ENCODE data around the gene FARS2.

Gene FARS2

DNA sequence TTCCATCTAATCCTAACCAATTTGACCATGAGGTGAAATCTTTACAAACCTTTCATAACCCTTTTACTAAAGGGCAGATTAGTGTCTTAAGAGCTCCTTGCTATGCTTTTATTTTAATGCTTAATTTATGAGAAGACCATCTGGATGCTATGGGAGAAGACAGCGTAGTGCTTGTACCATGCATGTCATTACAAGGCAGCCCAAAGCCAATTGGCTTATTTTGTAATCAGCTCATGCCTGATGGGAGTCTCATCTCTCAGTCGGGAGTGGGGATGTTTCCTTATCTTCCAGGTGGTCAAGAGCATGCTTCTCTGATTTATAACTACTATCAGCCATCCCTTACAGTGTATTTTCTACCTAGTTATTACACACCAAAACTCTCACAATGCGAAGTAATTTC lies 304.7 kb downstream of the FARS2 start:
- Histone ChIP-seq H3K9ac (ENCODE audit: low read depth, low read length) (no peak overlapping the region), H3K36me3 (ENCODE audit: insufficient read depth, low read length) (no peaks in the 10 kb centered on the region), H3K27me3 (ENCODE audit: insufficient read depth, low read length, poor library complexity) (no peaks in the 10 kb centered on the region), H3K27ac (ENCODE audit: low read length) (no peak overlapping the region), H2AFZ (ENCODE audit: low read depth, low read length) (no peak overlapping the region), H3K4me2 (ENCODE audit: insufficient read depth, low read length) (no peak overlapping the region), H3K4me3 (ENCODE audit: low read depth in 1 of 2, low read length in 2 of 2) (no peak overlapping the region), H3K79me2 (ENCODE audit: insufficient read depth, low read length) (no peaks in the 10 kb centered on the region), H4K20me1 (ENCODE audit: insufficient read depth, low read length) (no peaks in the 10 kb centered on the region), H3K4me1 (ENCODE audit: insufficient read depth, low read length) (no peaks in the 10 kb centered on the region), H3K9me3 (ENCODE audit: insufficient read depth, low read length, severe bottlenecking) (no peaks in the 10 kb centered on the region)
- ATAC-seq (ENCODE audit: insufficient read depth, low read depth): no peak
- no peak for TF ChIP-seq EZH2 (IDR thresholded peaks at IDR 0.05; ENCODE audit: borderline replicate concordance, low read depth, low read length, severe bottlenecking)
- TF ChIP-seq, protein P1, sequence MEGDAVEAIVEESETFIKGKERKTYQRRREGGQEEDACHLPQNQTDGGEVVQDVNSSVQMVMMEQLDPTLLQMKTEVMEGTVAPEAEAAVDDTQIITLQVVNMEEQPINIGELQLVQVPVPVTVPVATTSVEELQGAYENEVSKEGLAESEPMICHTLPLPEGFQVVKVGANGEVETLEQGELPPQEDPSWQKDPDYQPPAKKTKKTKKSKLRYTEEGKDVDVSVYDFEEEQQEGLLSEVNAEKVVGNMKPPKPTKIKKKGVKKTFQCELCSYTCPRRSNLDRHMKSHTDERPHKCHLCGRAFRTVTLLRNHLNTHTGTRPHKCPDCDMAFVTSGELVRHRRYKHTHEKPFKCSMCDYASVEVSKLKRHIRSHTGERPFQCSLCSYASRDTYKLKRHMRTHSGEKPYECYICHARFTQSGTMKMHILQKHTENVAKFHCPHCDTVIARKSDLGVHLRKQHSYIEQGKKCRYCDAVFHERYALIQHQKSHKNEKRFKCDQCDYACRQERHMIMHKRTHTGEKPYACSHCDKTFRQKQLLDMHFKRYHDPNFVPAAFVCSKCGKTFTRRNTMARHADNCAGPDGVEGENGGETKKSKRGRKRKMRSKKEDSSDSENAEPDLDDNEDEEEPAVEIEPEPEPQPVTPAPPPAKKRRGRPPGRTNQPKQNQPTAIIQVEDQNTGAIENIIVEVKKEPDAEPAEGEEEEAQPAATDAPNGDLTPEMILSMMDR (IDR thresholded peaks at IDR 0.05; ENCODE audit: borderline replicate concordance, extremely low read depth, low read length, poor library complexity, severe bottlenecking): no peak
- DNase-seq: no peak

- Histone ChIP-seq H3K9me3 (ENCODE audit: insufficient read depth, low read length, severe bottlenecking) (no peaks in the 10 kb centered on the region), H4K20me1 (ENCODE audit: insufficient read depth, low read length) (no peaks in the 10 kb centered on the region), H2AFZ (ENCODE audit: low read depth, low read length) (no peak overlapping the region), H3K4me3 (ENCODE audit: low read depth in 1 of 2, low read length in 2 of 2) (no peak overlapping the region), H3K4me2 (ENCODE audit: insufficient read depth, low read length) (no peak overlapping the region), H3K27ac (ENCODE audit: low read length) (no peak overlapping the region), H3K9ac (ENCODE audit: low read depth, low read length) (no peak overlapping the region), H3K36me3 (ENCODE audit: insufficient read depth, low read length) (no peaks in the 10 kb centered on the region), H3K27me3 (ENCODE audit: insufficient read depth, low read length, poor library complexity) (no peaks in the 10 kb centered on the region), H3K4me1 (ENCODE audit: insufficient read depth, low read length) (no peaks in the 10 kb centered on the region), H3K79me2 (ENCODE audit: insufficient read depth, low read length) (no peaks in the 10 kb centered on the region)
- no peak for ATAC-seq (ENCODE audit: insufficient read depth, low read depth)
- no peak for DNase-seq
- TF ChIP-seq, protein P1 (IDR thresholded peaks at IDR 0.05; ENCODE audit: borderline replicate concordance, extremely low read depth, low read length, poor library complexity, severe bottlenecking): no peak
- TF ChIP-seq EZH2 (IDR thresholded peaks at IDR 0.05; ENCODE audit: borderline replicate concordance, low read depth, low read length, severe bottlenecking): no peak
These were observed 305.4 kb downstream of the FARS2 start for GRCh38 chr6:5566718-5567117.

DNA sequence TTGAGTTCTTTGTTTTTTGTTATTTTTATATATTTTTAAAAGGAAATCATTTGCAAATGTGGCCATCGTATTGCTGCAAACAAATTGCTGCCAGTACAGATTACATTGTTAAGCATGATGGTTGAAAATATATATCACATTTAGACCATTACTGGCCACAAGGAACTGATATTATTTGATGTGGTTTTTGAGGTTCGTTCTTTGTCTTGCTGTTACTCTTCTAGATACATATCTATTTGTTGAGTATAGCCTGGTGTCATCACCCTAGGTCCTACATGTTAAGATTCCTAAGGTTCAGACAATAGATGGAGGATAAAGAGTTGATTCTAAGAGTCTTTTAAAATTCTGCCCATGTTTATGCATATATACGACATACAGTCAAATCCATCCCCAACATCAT lies 306.0 kb downstream of the FARS2 start:
- Histone ChIP-seq H3K79me2 (ENCODE audit: insufficient read depth, low read length) (no peaks in the 10 kb centered on the region), H3K4me1 (ENCODE audit: insufficient read depth, low read length) (no peaks in the 10 kb centered on the region), H3K36me3 (ENCODE audit: insufficient read depth, low read length) (no peaks in the 10 kb centered on the region), H3K4me2 (ENCODE audit: insufficient read depth, low read length) (no peak overlapping the region), H2AFZ (ENCODE audit: low read depth, low read length) (no peak overlapping the region), H4K20me1 (ENCODE audit: insufficient read depth, low read length) (no peaks in the 10 kb centered on the region), H3K9ac (ENCODE audit: low read depth, low read length) (no peak overlapping the region), H3K27me3 (ENCODE audit: insufficient read depth, low read length, poor library complexity) (no peaks in the 10 kb centered on the region), H3K9me3 (ENCODE audit: insufficient read depth, low read length, severe bottlenecking) (no peaks in the 10 kb centered on the region), H3K4me3 (ENCODE audit: low read depth in 1 of 2, low read length in 2 of 2) (no peak overlapping the region), H3K27ac (ENCODE audit: low read length) (no peak overlapping the region)
- TF ChIP-seq, protein P1 (IDR thresholded peaks at IDR 0.05; ENCODE audit: borderline replicate concordance, extremely low read depth, low read length, poor library complexity, severe bottlenecking): no peak
- no peak for TF ChIP-seq EZH2 (IDR thresholded peaks at IDR 0.05; ENCODE audit: borderline replicate concordance, low read depth, low read length, severe bottlenecking)
- ATAC-seq (ENCODE audit: insufficient read depth, low read depth) (no peak), DNase-seq (no peak)

DNA sequence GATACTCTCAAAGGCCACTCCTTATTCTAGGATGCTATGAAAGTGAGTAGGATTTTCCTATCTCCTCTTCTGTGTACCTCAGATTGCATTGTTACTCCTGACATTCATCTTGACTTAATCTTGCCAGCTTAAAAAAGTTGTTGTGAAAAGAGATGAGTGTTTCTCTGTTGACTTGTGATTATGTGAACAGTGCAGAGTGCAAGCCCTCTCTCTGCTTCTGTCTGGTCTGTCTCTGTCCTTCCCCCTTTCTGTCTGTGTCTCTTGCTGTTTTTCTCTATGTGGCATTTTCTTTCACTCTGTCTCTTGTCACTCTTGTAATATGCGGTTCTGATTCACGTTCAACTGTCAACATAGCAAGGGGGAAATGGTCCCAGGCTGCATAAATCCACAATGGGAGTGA lies 306.6 kb downstream of the FARS2 start:
- TF ChIP-seq EZH2 (IDR thresholded peaks at IDR 0.05; ENCODE audit: borderline replicate concordance, low read depth, low read length, severe bottlenecking): no peak
- TF ChIP-seq, protein P1 (IDR thresholded peaks at IDR 0.05; ENCODE audit: borderline replicate concordance, extremely low read depth, low read length, poor library complexity, severe bottlenecking): no peak
- no peak for ATAC-seq (ENCODE audit: insufficient read depth, low read depth)
- H3K4me1 ChIP-seq (ENCODE audit: insufficient read depth, low read length): no peaks in the 10 kb centered on the region
- H3K27me3 ChIP-seq (ENCODE audit: insufficient read depth, low read length, poor library complexity): no peaks in the 10 kb centered on the region
- H3K27ac ChIP-seq (ENCODE audit: low read length): no peak overlapping the region
- H3K79me2 ChIP-seq (ENCODE audit: insufficient read depth, low read length): no peaks in the 10 kb centered on the region
- no peak overlapping the region for H3K4me2 ChIP-seq (ENCODE audit: insufficient read depth, low read length)
- H3K9ac ChIP-seq (ENCODE audit: low read depth, low read length): no peak overlapping the region
- H2AFZ ChIP-seq (ENCODE audit: low read depth, low read length): no peak overlapping the region
- no peaks in the 10 kb centered on the region for H3K9me3 ChIP-seq (ENCODE audit: insufficient read depth, low read length, severe bottlenecking)
- no peaks in the 10 kb centered on the region for H3K36me3 ChIP-seq (ENCODE audit: insufficient read depth, low read length)
- no peak for DNase-seq
- no peak overlapping the region for H3K4me3 ChIP-seq (ENCODE audit: low read depth in 1 of 2, low read length in 2 of 2)
- no peaks in the 10 kb centered on the region for H4K20me1 ChIP-seq (ENCODE audit: insufficient read depth, low read length)
